Prostate gland (tissue), 2 donors: ENCODE results near the gene RPRD1B. TPM values are rescaled to one million over a fixed set of nuclear protein-coding genes. Genes with fewer than 3 reads are reported as not detected.
A peak's percentile ranks its signal among the peaks of the same experiment; 100 is the strongest.

Experiments
- DNase-seq: peaks from one replicate; pipeline ENCODE4 v3.0.0-alpha.2; 2019; ENCODE audit warnings: low spot score
- H3K27ac ChIP-seq, 2 donors: fragments of 200-600 bp; sonication (generic); 2 replicates each; pipeline ENCODE4 v1.5.1; 2017 to 2019
- H3K27me3 ChIP-seq: fragments of 200-600 bp; sonication (generic); replicated peaks from 2 replicates; pipeline ENCODE4 v1.5.1; 2019; ENCODE audit not compliant: insufficient read depth
- H3K36me3 ChIP-seq, 2 donors: fragments of 200-600 bp; sonication (generic); 1 replicate in 1 of 2; 2 replicates in 1 of 2; pipeline versions ENCODE4 v1.5.1 to v1.8.1; 2017 to 2019
- H3K4me1 ChIP-seq: fragments of 200-600 bp; sonication (generic); replicated peaks from 2 replicates; pipeline ENCODE4 v1.5.1; 2019
- H3K4me3 ChIP-seq, 2 donors: fragments of 200-600 bp; sonication (generic); 2 replicates each; pipeline ENCODE4 v1.5.1; 2017 to 2019
- H3K9me3 ChIP-seq: fragments of 200-600 bp; sonication (generic); 2 replicates; pipeline ENCODE4 v1.5.1; 2017
- CTCF ChIP-seq, 4 experiments: fragments of 200-600 bp in 2 of 4; fragments of 450-650 bp in 2 of 4; sonication (generic) in 2 of 4; IDR thresholded peaks; 1 replicate in 3 of 4; 2 replicates in 1 of 4; pipeline ENCODE4 v1.5.1; 2016 to 2019; ENCODE audit warnings: antibody characterized with exemption in 4 of 4, mild to moderate bottlenecking in 2 of 4, moderate library complexity in 2 of 4
- POLR2A ChIP-seq: fragments of 450-650 bp; IDR thresholded peaks from one replicate; pipeline ENCODE4 v1.6.1; 2016; ENCODE audit warnings: antibody characterized with exemption, mild to moderate bottlenecking
- POLR2AphosphoS5 ChIP-seq: sonication (generic); formaldehyde crosslinking; IDR thresholded peaks from one replicate; pipeline ENCODE4 v1.6.1; 2017; ENCODE audit warnings: antibody characterized with exemption
- WGBS: methylation state at CpG from one replicate; pipeline ENCODE4 v1.1.5; 2018; 5-methylcytosine and 5-hydroxymethylcytosine counted together
- intact Hi-C: fragments of 100-400 bp; cut with DNase I; formaldehyde crosslinking; loops from one replicate; pipeline ENCODE4 v1.14.2; 2022
- total RNA-seq, 2 donors: library from RNA; depleted of rRNA; stranded (reverse); fragments of >200 nt; gene quantifications; one replicate each; pipeline ENCODE4 v1.1.0, GENCODE V29; 2016

The RPRD1B gene
- total RNA-seq, 2 donors from 2014 or later: 21.9 to 27.5 TPM

GRCh38 chr20:37987602-37988290 is 45.8 kb upstream of the RPRD1B start:
- no peaks in the 10 kb centered on the region for H3K36me3 ChIP-seq
- H3K27me3 ChIP-seq: no peaks in the 10 kb centered on the region
- peaks cover 27% of the 10 kb centered on the region for H3K4me1 ChIP-seq
- no peak for DNase-seq
- no peaks in the 10 kb centered on the region for H3K9me3 ChIP-seq
- WGBS: 75% methylated on average over 12 of the region's 12 CpGs
- H3K27ac ChIP-seq: peak overlapping the region; percentile 11 to 45
- intact Hi-C loops: no loop called here
- no peak overlapping the region for H3K4me3 ChIP-seq
- TF ChIP-seq POLR2A (no peak), POLR2AphosphoS5 (no peak), CTCF (IDR thresholded peaks at IDR 0.05) (no peak)

- Histone ChIP-seq H3K4me3 (no peak overlapping the region), H3K36me3 (no peaks in the 10 kb centered on the region), H3K9me3 (no peaks in the 10 kb centered on the region), H3K4me1 (peaks cover 31% of the 10 kb centered on the region), H3K27me3 (no peaks in the 10 kb centered on the region), H3K27ac (no peak overlapping the region)
- TF ChIP-seq CTCF (IDR thresholded peaks at IDR 0.05) (no peak), POLR2A (no peak), POLR2AphosphoS5 (no peak)
- intact Hi-C loops: no loop called here
- 84% methylated on average over 5 of the region's 5 CpGs for WGBS
- no peak for DNase-seq
Measured at GRCh38 chr20:37988306-37988954, 45.1 kb upstream of the RPRD1B start.

GRCh38 chr20:37989601-37990295 is 43.8 kb upstream of the RPRD1B start:
- intact Hi-C loops: loop anchor here (5.0 to 10.0 kb wide), 3 partner anchors 87 to 422 kb away; partner anchors contain the start of gene VSTM2L
- H3K4me1 ChIP-seq: peaks cover 37% of the 10 kb centered on the region
- WGBS: 35% methylated on average over 7 of the region's 7 CpGs

DNA sequence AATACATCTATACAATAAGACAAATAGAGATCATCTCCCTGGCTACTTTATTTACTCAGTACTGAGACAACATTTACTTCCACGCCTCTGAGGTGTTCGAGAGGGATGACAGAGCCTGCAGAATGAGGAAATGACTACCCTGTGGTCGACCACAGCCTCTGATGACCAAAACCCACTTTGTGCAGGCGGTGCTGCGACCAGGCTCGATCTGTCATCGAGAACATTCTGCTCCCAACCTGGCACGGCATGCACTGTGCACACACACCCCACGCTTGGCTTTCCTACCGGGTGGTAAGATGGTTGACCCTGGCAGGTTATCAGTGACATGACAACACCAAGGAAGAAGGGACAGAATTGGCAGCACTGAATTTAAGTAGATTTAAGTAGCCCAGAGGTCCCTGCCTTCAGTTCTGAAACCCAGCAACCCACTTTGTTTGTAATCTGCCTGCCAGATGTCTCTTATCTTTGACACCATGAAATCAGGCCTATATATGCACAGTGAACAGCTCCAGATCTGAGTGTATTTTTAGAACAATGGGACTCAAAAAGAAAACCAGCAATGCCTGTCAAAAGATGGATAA is 42.9 kb upstream of the RPRD1B start:
- no peaks in the 10 kb centered on the region for H3K27me3 ChIP-seq
- H3K36me3 ChIP-seq: no peaks in the 10 kb centered on the region
- 33% methylated on average over 10 of the region's 10 CpGs for WGBS
- no peaks in the 10 kb centered on the region for H3K9me3 ChIP-seq
- peak; percentile 56 for TF ChIP-seq POLR2AphosphoS5
- TF ChIP-seq CTCF (IDR thresholded peaks at IDR 0.05): no peak
- peak overlapping the region in 1 of 2 donors; percentile 67 for H3K27ac ChIP-seq
- no peak overlapping the region for H3K4me3 ChIP-seq
- DNase-seq: peak; percentile 56
- intact Hi-C loops: loop anchor here (5.0 to 10.0 kb wide), 3 partner anchors 88 to 423 kb away; partner anchors contain the start of gene VSTM2L
- H3K4me1 ChIP-seq: peaks cover 37% of the 10 kb centered on the region

More at GRCh38 chr20:37989601-37990295, 43.8 kb upstream of the RPRD1B start:
- Histone ChIP-seq H3K4me3 (no peak overlapping the region), H3K9me3 (no peaks in the 10 kb centered on the region), H3K36me3 (no peaks in the 10 kb centered on the region), H3K27me3 (no peaks in the 10 kb centered on the region), H3K27ac (peak overlapping the region; percentile 1 to 67)
- TF ChIP-seq POLR2A (no peak), CTCF (IDR thresholded peaks at IDR 0.05) (no peak), POLR2AphosphoS5 (peak; percentile 81)
- peak; percentile 76 for DNase-seq
